Endothelial cell of umbilical vein (primary cell): ENCODE measurements around the gene MB. TPM values are rescaled to one million over a fixed set of nuclear protein-coding genes. Genes with fewer than 3 reads are reported as not detected.

Source experiments
- BruUV-seq: library from RNA; stranded (reverse); fragments of 400-500 nt; replicated peaks from 2 replicates; lab custom pipeline; 2021; lab: Mats Ljungman, UMichigan
- CTCF ChIA-PET: fragments of 300-600, 350-600 bp; sonication (Branson Sonifier 250); formaldehyde crosslinking; loops from one replicate; lab custom pipeline; 2021; ENCODE audit warnings: antibody characterized with exemption, inconsistent platforms; lab: Charles Lee
- POLR2A ChIA-PET: fragments of 300-600, 350-600 bp; sonication (Branson Sonifier 250); formaldehyde crosslinking; loops from one replicate; lab custom pipeline; 2021; ENCODE audit warnings: antibody characterized with exemption, inconsistent platforms; lab: Charles Lee
- DNase-seq: peaks from one replicate; pipeline ENCODE4 v3.0.0-alpha.2; 2011; ENCODE audit warnings: low read depth, low spot score
- FAIRE-seq: peaks from 2 replicates; lab custom pipeline; 2011; peaks lifted over from hg19 to GRCh38; lab: Jason Lieb, UNC
- H2AFZ ChIP-seq: 2 replicates; pipeline ENCODE4 v1.6.0; 2012; ENCODE audit warnings: low read depth, low read length, control low read depth, inconsistent platforms
- H3K27ac ChIP-seq: 2 replicates; pipeline ENCODE4 v1.5.1; 2011; ENCODE audit warnings: low read depth, mild to moderate bottlenecking, control low read depth, low read length, moderate library complexity; ENCODE audit not compliant: insufficient read depth
- H3K27me3 ChIP-seq, 2 experiments: 2 replicates each; pipeline versions ENCODE4 v1.6.0 to v1.6.1; 2011; ENCODE audit warnings: low read length in 2 of 2, mixed read lengths in 1 of 2; ENCODE audit not compliant: control insufficient read depth in 2 of 2, insufficient read depth in 2 of 2
- H3K36me3 ChIP-seq, 2 experiments: 2 replicates in 1 of 2; 3 replicates in 1 of 2; pipeline ENCODE4 v1.5.1; 2011; ENCODE audit warnings: low read length in 2 of 2, mild to moderate bottlenecking in 1 of 2, moderate library complexity in 1 of 2; ENCODE audit not compliant: control insufficient read depth in 2 of 2, insufficient read depth in 2 of 2; ENCODE audit errors: extremely low read depth in 1 of 2
- H3K4me1 ChIP-seq: 3 replicates; pipeline ENCODE4 v1.5.1; 2011; ENCODE audit warnings: mild to moderate bottlenecking, low read length; ENCODE audit not compliant: control insufficient read depth, insufficient read depth; ENCODE audit errors: extremely low read depth
- H3K4me2 ChIP-seq: 2 replicates; pipeline ENCODE4 v1.6.1; 2011; ENCODE audit warnings: low read length, control low read depth, mixed read lengths; ENCODE audit not compliant: insufficient read depth
- H3K4me3 ChIP-seq, 3 experiments: fragments of 200-600 bp in 1 of 3; sonication (generic), shearing (Covaris generic) in 1 of 3; replicated peaks in 1 of 3; 2 replicates each; pipeline ENCODE4 v1.5.1; 2011 to 2016; ENCODE audit warnings: control low read depth in 3 of 3, low read length in 3 of 3, mild to moderate bottlenecking in 2 of 3, inconsistent platforms in 1 of 3, low read depth in 1 of 3, moderate library complexity in 1 of 3; ENCODE audit not compliant: insufficient read depth in 1 of 3
- H3K79me2 ChIP-seq: 2 replicates; pipeline ENCODE4 v1.6.0; 2012; ENCODE audit warnings: low read length, inconsistent platforms; ENCODE audit not compliant: control insufficient read depth, insufficient read depth
- H3K9ac ChIP-seq: replicated peaks from 2 replicates; pipeline ENCODE3; 2011; ENCODE audit warnings: low read length, control low read depth; ENCODE audit not compliant: insufficient read depth; ENCODE audit errors: extremely low read depth
- H3K9me1 ChIP-seq: replicated peaks from 3 replicates; pipeline ENCODE4 v1.6.0; 2011; ENCODE audit warnings: mild to moderate bottlenecking, low read length; ENCODE audit not compliant: control insufficient read depth, insufficient read depth; ENCODE audit errors: extremely low read depth
- H3K9me3 ChIP-seq: replicated peaks from 2 replicates; pipeline ENCODE4 v1.5.1; 2012; ENCODE audit warnings: low read length, inconsistent platforms; ENCODE audit not compliant: control insufficient read depth, insufficient read depth
- H4K20me1 ChIP-seq: replicated peaks from 2 replicates; pipeline ENCODE3; 2011; ENCODE audit warnings: mild to moderate bottlenecking, low read length; ENCODE audit not compliant: control insufficient read depth, insufficient read depth; ENCODE audit errors: extremely low read depth
- CTCF ChIP-seq, 2 donors: IDR thresholded peaks; 1 replicate in 1 of 2; 2 replicates in 1 of 2; pipeline ENCODE4 v1.5.1; 2011; ENCODE audit warnings: low read length in 2 of 2, mild to moderate bottlenecking in 2 of 2, moderate library complexity in 2 of 2, control low read depth in 1 of 2, inconsistent platforms in 1 of 2, low read depth in 1 of 2; ENCODE audit not compliant: insufficient read depth in 1 of 2; ENCODE audit errors: extremely low read depth in 1 of 2
- EZH2 ChIP-seq: IDR thresholded peaks from 2 replicates; pipeline ENCODE4 v1.6.1; 2012; ENCODE audit warnings: borderline replicate concordance, low read depth, mild to moderate bottlenecking, moderate library complexity, low read length, inconsistent platforms; ENCODE audit not compliant: severe bottlenecking
- FOS ChIP-seq: IDR thresholded peaks from 2 replicates; pipeline ENCODE4 v1.6.1; 2011; ENCODE audit warnings: mild to moderate bottlenecking, low read length, moderate library complexity, borderline replicate concordance; ENCODE audit not compliant: insufficient read depth
- GATA2 ChIP-seq: IDR thresholded peaks from 2 replicates; pipeline ENCODE4 v1.7.0; 2011; ENCODE audit warnings: low read depth, mild to moderate bottlenecking, moderate library complexity, mixed read lengths, low read length; ENCODE audit not compliant: insufficient read length, insufficient read depth
- JUN ChIP-seq: IDR thresholded peaks from 2 replicates; pipeline ENCODE4 v1.6.1; 2011; ENCODE audit warnings: borderline replicate concordance, low read depth; ENCODE audit not compliant: insufficient read length, insufficient read depth
- MAX ChIP-seq: IDR thresholded peaks from 2 replicates; pipeline ENCODE4 v1.6.1; 2011; ENCODE audit not compliant: insufficient read depth, insufficient read length
- MYC ChIP-seq: IDR thresholded peaks from one replicate; pipeline ENCODE4 v1.6.1; 2011; ENCODE audit warnings: mild to moderate bottlenecking, low read depth, low read length
- POLR2A ChIP-seq: IDR thresholded peaks from 2 replicates; pipeline ENCODE4 v1.6.1; 2012; ENCODE audit warnings: low read depth, mild to moderate bottlenecking, control low read depth, low read length
- dilution Hi-C: fragments of 300-500 bp; cut with MboI; formaldehyde crosslinking; loops from one replicate; pipeline ENCODE4 v1.15.0; 2019; ENCODE audit warnings: low sequenced_read_pairs; ENCODE audit not compliant: extremely low pct_ligation_motif_present
- intact Hi-C: fragments of 100-400 bp; cut with micrococcal nuclease; formaldehyde crosslinking; loops from one replicate; pipeline ENCODE4 v1.10.0; 2022
- polyA plus RNA-seq, 4 experiments: library from polyadenylated mRNA; depleted of rRNA in 3 of 4; stranded (reverse) in 3 of 4; unstranded in 1 of 4; fragments of >200 nt; gene quantifications; 2 replicates each; pipeline versions ENCODE4 v1.2.1 to v1.2.3, GENCODE V29; 2011 to 2012; ENCODE audit warnings: missing spikeins in 1 of 4
- total RNA-seq: library from RNA; stranded (reverse); gene quantifications from 2 replicates; pipeline ENCODE4 v1.2.3, GENCODE V29; 2021

The MB gene
- total and polyA plus RNA-seq, 2 donors (not counting 3 experiments of a cell fraction or from before 2014, with no cell fraction given): not detected

GRCh38 chr22:35625763-35626432 lies 8.8 kb upstream of the MB start:
- no peak overlapping the region for H3K27ac ChIP-seq
- no peaks in the 10 kb centered on the region for H3K9me1 ChIP-seq
- no peaks in the 10 kb centered on the region for H3K27me3 ChIP-seq
- no peaks in the 10 kb centered on the region for H3K36me3 ChIP-seq
- H3K79me2 ChIP-seq: no peaks in the 10 kb centered on the region
- H3K9ac ChIP-seq: no peak overlapping the region
- no peak for FAIRE-seq
- H3K4me3 ChIP-seq: no peak overlapping the region
- CTCF ChIA-PET: interaction anchor here (0.8 to 2.2 kb wide), 5 partner anchors 13 to 296 kb away, joined by 3 to 9 read pairs (median 3); no protein-coding TSS in a partner anchor
- no peak for TF ChIP-seq JUN
- no peak for TF ChIP-seq FOS
- TF ChIP-seq CTCF (IDR thresholded peaks at IDR 0.05; ENCODE audit: extremely low read depth in 1 of 2, insufficient read depth in 1 of 2, low read depth in 1 of 2, low read length in 2 of 2): no peak
- no peak for DNase-seq
- intact Hi-C loops (no loop called here), dilution Hi-C loops (no loop called here)
- no TSS peak for BruUV-seq
- H3K4me1 ChIP-seq: peaks cover 8% of the 10 kb centered on the region
- H2AFZ ChIP-seq: no peak overlapping the region
- H3K4me2 ChIP-seq: no peak overlapping the region
- POLR2A ChIA-PET: no interaction called here
- no peaks in the 10 kb centered on the region for H4K20me1 ChIP-seq
- no peaks in the 10 kb centered on the region for H3K9me3 ChIP-seq

- H3K9ac ChIP-seq: no peak overlapping the region
- no peaks in the 10 kb centered on the region for H3K36me3 ChIP-seq
- no peak overlapping the region for H3K4me3 ChIP-seq
- H3K27ac ChIP-seq: no peak overlapping the region
- H3K27me3 ChIP-seq: peaks cover 0 to under 1% of the 10 kb centered on the region in 2 experiments
- DNase-seq (no peak), FAIRE-seq (no peak)
- H3K9me3 ChIP-seq: no peaks in the 10 kb centered on the region
- peaks cover 4% of the 10 kb centered on the region for H3K4me1 ChIP-seq
- no peaks in the 10 kb centered on the region for H4K20me1 ChIP-seq
- no TSS peak for BruUV-seq
- TF ChIP-seq JUN (no peak), GATA2 (no peak), MAX (no peak), POLR2A (no peak), FOS (no peak), MYC (no peak), CTCF (IDR thresholded peaks at IDR 0.05; ENCODE audit: extremely low read depth in 1 of 2, insufficient read depth in 1 of 2, low read depth in 1 of 2, low read length in 2 of 2) (no peak), EZH2 (no peak)
- H3K9me1 ChIP-seq: no peaks in the 10 kb centered on the region
- dilution Hi-C loops: no loop called here
- no peak overlapping the region for H2AFZ ChIP-seq
- no peak overlapping the region for H3K4me2 ChIP-seq
- no peaks in the 10 kb centered on the region for H3K79me2 ChIP-seq
- POLR2A ChIA-PET: no interaction called here
- intact Hi-C loops: no loop called here
- CTCF ChIA-PET: no interaction called here
Observed at GRCh38 chr22:35624547-35624946, 7.4 kb upstream of the MB start.
